CD14-positive monocyte (primary cell): ENCODE measurements around the gene PTEN. TPM values are rescaled to one million over a fixed set of nuclear protein-coding genes. Genes with fewer than 3 reads are reported as not detected.

ENCODE experiments used
- DNase-seq, 3 donors: peaks; one replicate each; pipeline ENCODE4 v3.0.0-alpha.2; 2011 to 2022
- H2AFZ ChIP-seq: 2 replicates; pipeline ENCODE4 v1.6.0; 2012; ENCODE audit warnings: mild to moderate bottlenecking, low read depth, low read length, inconsistent platforms; ENCODE audit not compliant: insufficient read depth, poor library complexity, severe bottlenecking
- H3K27ac ChIP-seq, 2 donors: 1 replicate in 1 of 2; 2 replicates in 1 of 2; pipeline ENCODE4 v1.5.1; 2012 to 2013; ENCODE audit warnings: low read length in 2 of 2, control low read depth in 1 of 2, inconsistent platforms in 1 of 2, low read depth in 1 of 2, mild to moderate bottlenecking in 1 of 2
- H3K27me3 ChIP-seq, 2 donors: one replicate each; pipeline versions ENCODE4 v1.6.0 to v1.6.1; 2011 to 2013; ENCODE audit warnings: low read length in 2 of 2; ENCODE audit not compliant: control insufficient read depth in 2 of 2, insufficient read depth in 2 of 2
- H3K36me3 ChIP-seq, 2 donors: replicated peaks in 1 of 2; 1 replicate in 1 of 2; 2 replicates in 1 of 2; pipeline versions ENCODE4 v1.5.1 to v1.6.1; 2012 to 2013; ENCODE audit warnings: low read length in 2 of 2, control low read depth in 1 of 2, inconsistent platforms in 1 of 2, mild to moderate bottlenecking in 1 of 2; ENCODE audit not compliant: insufficient read depth in 2 of 2, control insufficient read depth in 1 of 2
- H3K4me1 ChIP-seq, 2 donors: 1 replicate in 1 of 2; 2 replicates in 1 of 2; pipeline versions ENCODE4 v1.5.1 to v1.6.1; 2012 to 2013; ENCODE audit warnings: low read length in 2 of 2, control low read depth in 1 of 2, inconsistent platforms in 1 of 2, mild to moderate bottlenecking in 1 of 2, moderate library complexity in 1 of 2; ENCODE audit not compliant: insufficient read depth in 2 of 2, control insufficient read depth in 1 of 2
- H3K4me2 ChIP-seq: replicated peaks from 2 replicates; pipeline ENCODE3; 2012; ENCODE audit warnings: low read length, moderate library complexity, mild to moderate bottlenecking; ENCODE audit not compliant: poor library complexity, severe bottlenecking; ENCODE audit errors: extremely low read depth
- H3K4me3 ChIP-seq, 3 experiments: fragments of 200-600 bp in 1 of 3; sonication (generic) in 1 of 3; replicated peaks in 1 of 3; 1 replicate in 2 of 3; 2 replicates in 1 of 3; pipeline ENCODE4 v1.5.1; 2011 to 2013; ENCODE audit warnings: low read length in 3 of 3, mild to moderate bottlenecking in 3 of 3, control low read depth in 2 of 3, low read depth in 2 of 3, inconsistent platforms in 1 of 3, moderate library complexity in 1 of 3
- H3K79me2 ChIP-seq: 2 replicates; pipeline ENCODE4 v1.6.0; 2012; ENCODE audit warnings: mild to moderate bottlenecking, control low read depth, inconsistent platforms, low read length, moderate library complexity; ENCODE audit not compliant: insufficient read depth
- H3K9ac ChIP-seq: 2 replicates; pipeline ENCODE4 v1.6.0; 2017; ENCODE audit warnings: low read length, mild to moderate bottlenecking; ENCODE audit not compliant: insufficient read depth, poor library complexity, severe bottlenecking
- H3K9me3 ChIP-seq, 2 donors: replicated peaks in 1 of 2; 1 replicate in 1 of 2; 2 replicates in 1 of 2; pipeline versions ENCODE4 v1.5.1 to v1.6.1; 2012 to 2013; ENCODE audit warnings: low read length in 2 of 2, control low read depth in 1 of 2; ENCODE audit not compliant: control insufficient read depth in 1 of 2, insufficient read depth in 1 of 2
- H4K20me1 ChIP-seq: 2 replicates; pipeline ENCODE4 v1.6.0; 2012; ENCODE audit warnings: mild to moderate bottlenecking, low read length, control low read depth, moderate library complexity; ENCODE audit not compliant: insufficient read depth
- H3K27ac Mint-ChIP-seq, 7 donors: one replicate each; pipeline ENCODE4 v1.8.0; 2020; ENCODE audit warnings: mild to moderate bottlenecking in 7 of 7, mixed read lengths in 7 of 7, moderate library complexity in 6 of 7, inconsistent platforms in 2 of 7
- H3K27me3 Mint-ChIP-seq, 3 donors: one replicate each; pipeline ENCODE4 v1.8.0; 2021 to 2022; ENCODE audit warnings: low read depth in 3 of 3, mild to moderate bottlenecking in 3 of 3, mixed read lengths in 3 of 3, moderate library complexity in 3 of 3, inconsistent platforms in 1 of 3
- H3K36me3 Mint-ChIP-seq, 2 donors: one replicate each; pipeline ENCODE4 v1.8.0; 2020; ENCODE audit warnings: mixed read lengths in 2 of 2, inconsistent platforms in 1 of 2, mild to moderate bottlenecking in 1 of 2
- H3K4me1 Mint-ChIP-seq: one replicate; pipeline ENCODE4 v1.8.0; 2020; ENCODE audit warnings: mild to moderate bottlenecking, mixed read lengths
- H3K4me3 Mint-ChIP-seq, 2 donors: one replicate each; pipeline ENCODE4 v1.8.0; 2020; ENCODE audit warnings: mild to moderate bottlenecking in 2 of 2, mixed read lengths in 2 of 2, moderate library complexity in 1 of 2
- H3K9me3 Mint-ChIP-seq, 7 donors: one replicate each; pipeline ENCODE4 v1.8.0; 2020 to 2022; ENCODE audit warnings: mixed read lengths in 7 of 7, mild to moderate bottlenecking in 6 of 7, moderate library complexity in 6 of 7, inconsistent platforms in 2 of 7
- CTCF ChIP-seq: fragments of 200-600 bp; IDR thresholded peaks from one replicate; pipeline ENCODE4 v1.8.0; 2022; ENCODE audit warnings: antibody characterized with exemption, mild to moderate bottlenecking
- WGBS: methylation state at CpG from one replicate; pipeline ENCODE4 v1.1.5; 2013; ENCODE audit warnings: missing lambda C conversion rate; ENCODE audit not compliant: insufficient coverage; 5-methylcytosine and 5-hydroxymethylcytosine counted together
- intact Hi-C, 2 donors: fragments of 100-400 bp; cut with micrococcal nuclease; formaldehyde crosslinking; loops; one replicate each; pipeline versions ENCODE4 v1.15.0 to v1.15.1; 2023
- polyA plus RNA-seq, 3 donors: library from polyadenylated mRNA; depleted of rRNA in 1 of 3; unstranded in 2 of 3; stranded (reverse) in 1 of 3; fragments of 300-500 nt in 2 of 3; fragments of >200 nt in 1 of 3; fragmentation: Illumina TruSeq in 2 of 3; gene quantifications; 1 replicate in 2 of 3; 2 replicates in 1 of 3; pipeline ENCODE4 v1.2.3, GENCODE V29; 2012 to 2021

PTEN gene
- polyA plus RNA-seq, 3 donors: 30.5 to 57.6 (median 37.7) TPM

- Mint-ChIP-seq H3K36me3 (no peaks in the 10 kb centered on the region), H3K4me3 (no peak overlapping the region), H3K27ac (no peak overlapping the region), H3K4me1 (peaks cover 7% of the 10 kb centered on the region), H3K9me3 (no peaks in the 10 kb centered on the region), H3K27me3 (no peaks in the 10 kb centered on the region)
- H3K9me3 ChIP-seq: no peaks in the 10 kb centered on the region
- no CpG with 5 or more reads among the region's 3 CpGs for WGBS
- no peak overlapping the region for H3K9ac ChIP-seq
- no peak overlapping the region for H3K4me3 ChIP-seq
- no peaks in the 10 kb centered on the region for H3K27me3 ChIP-seq
- no peak overlapping the region for H2AFZ ChIP-seq
- no peak overlapping the region for H3K27ac ChIP-seq
- H4K20me1 ChIP-seq: no peaks in the 10 kb centered on the region
- H3K79me2 ChIP-seq: no peaks in the 10 kb centered on the region
- no peaks in the 10 kb centered on the region for H3K36me3 ChIP-seq
- TF ChIP-seq CTCF: no peak
- intact Hi-C loops: no loop called here
- DNase-seq: no peak
- H3K4me1 ChIP-seq: peaks cover 0 to 6% of the 10 kb centered on the region in 2 donors
- H3K4me2 ChIP-seq: no peak overlapping the region
Measured at GRCh38 chr10:87974130-87974529, 110.7 kb downstream of the PTEN start.

GRCh38 chr10:87974769-87975168, 111.3 kb downstream of the PTEN start:
- no peaks in the 10 kb centered on the region for H4K20me1 ChIP-seq
- H3K27ac ChIP-seq: no peak overlapping the region
- H3K79me2 ChIP-seq: no peaks in the 10 kb centered on the region
- Mint-ChIP-seq H3K4me3 (no peak overlapping the region), H3K4me1 (peaks cover 7% of the 10 kb centered on the region), H3K9me3 (no peaks in the 10 kb centered on the region), H3K27me3 (no peaks in the 10 kb centered on the region), H3K27ac (peak overlapping the region in 1 of 7 donors; percentile 70), H3K36me3 (no peaks in the 10 kb centered on the region)
- no peak for TF ChIP-seq CTCF
- H3K9ac ChIP-seq: no peak overlapping the region
- intact Hi-C loops: no loop called here
- H3K27me3 ChIP-seq: no peaks in the 10 kb centered on the region
- H2AFZ ChIP-seq: no peak overlapping the region
- no peak overlapping the region for H3K4me3 ChIP-seq
- no peaks in the 10 kb centered on the region for H3K36me3 ChIP-seq
- no CpG with 5 or more reads among the region's 1 CpG for WGBS
- peaks cover 0 to 6% of the 10 kb centered on the region in 2 donors for H3K4me1 ChIP-seq
- H3K4me2 ChIP-seq: no peak overlapping the region
- DNase-seq: no peak
- no peaks in the 10 kb centered on the region for H3K9me3 ChIP-seq
